Measurements from ENCODE around the gene GTF3C6.

DNA sequence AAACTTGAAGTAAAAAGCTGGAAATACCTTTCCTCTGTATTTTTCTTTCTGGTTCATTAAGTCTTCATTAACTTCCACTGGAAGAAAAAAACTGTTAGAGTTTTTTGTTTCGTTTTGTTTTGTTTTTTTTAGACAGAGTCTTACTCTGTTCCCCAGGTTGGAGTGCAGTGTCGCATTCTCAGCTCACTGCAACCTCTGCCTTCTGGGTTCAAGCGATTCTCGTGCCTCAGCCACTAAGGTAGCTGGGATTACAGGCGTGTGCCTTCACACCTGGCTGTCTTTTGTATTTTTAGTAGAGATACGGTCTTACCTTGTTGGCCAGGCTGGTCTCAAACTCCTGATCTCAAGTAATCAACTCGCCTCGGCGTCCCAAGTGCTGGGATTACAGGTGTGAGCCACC, 38.2 kb downstream of the GTF3C6 start:
- TF ChIP-seq POLR2A (IDR thresholded peaks at IDR 0.05; ENCODE audit: low read depth, low read length) (no peak), TAF1 (IDR thresholded peaks at IDR 0.05; ENCODE audit: borderline replicate concordance, low read depth, low read length) (no peak)

Measured in GM12892 (cell line).